ENCODE data around the gene TNK1. TPM values are rescaled to one million over a fixed set of nuclear protein-coding genes. Genes with fewer than 3 reads are reported as not detected.

The TNK1 gene
- total RNA-seq, 4 donors from 2014 or later, result 38.9 to 110 (median 53.2) TPM

DNA sequence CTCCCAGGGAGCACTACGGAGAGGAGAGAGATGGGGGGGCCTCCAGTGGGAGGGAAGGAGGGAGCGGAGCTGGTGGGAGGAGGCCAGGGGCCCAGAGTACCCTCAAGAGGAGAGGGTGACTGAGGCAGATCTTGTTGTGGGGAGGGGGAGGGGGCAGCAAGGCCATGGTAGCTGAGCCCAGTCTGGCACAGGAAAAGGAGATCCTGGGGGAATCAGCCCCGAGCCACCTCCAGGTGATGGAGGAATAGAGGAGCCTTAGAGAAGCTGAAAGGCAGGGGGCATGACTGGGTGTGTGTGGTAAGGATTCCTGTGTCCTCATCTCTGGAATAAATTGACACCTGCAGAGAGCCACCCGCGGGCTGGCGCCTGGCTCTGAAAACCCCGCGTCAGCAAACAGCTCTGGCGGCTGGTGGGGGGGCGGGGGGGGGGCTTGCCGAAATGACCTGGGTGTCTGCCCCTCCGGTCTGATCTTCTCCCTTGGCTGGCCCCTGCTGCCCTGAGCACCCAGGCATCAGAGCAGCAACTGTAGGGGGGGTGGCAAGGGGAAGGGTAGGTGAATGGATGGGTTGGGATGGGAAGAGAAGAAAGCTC, 25.4 kb downstream of the TNK1 start:
- WGBS, 2 donors (ENCODE audit: low coverage in 1 of 2), result 35% methylated on average over 12 of the region's 12 CpGs; no CpG with 5 or more reads in 1 of the 2 donors
- Histone ChIP-seq H3K27ac (peak overlapping the region in 2 of 4 donors; percentile 95 to 98), H3K4me1 (peaks cover 13 to 32% (median 22%) of the 10 kb centered on the region in 4 donors), H3K4me3 (no peak overlapping the region), H3K36me3 (no peaks in the 10 kb centered on the region), H3K9me3 (no peaks in the 10 kb centered on the region), H3K27me3 (peaks cover 17% of the 10 kb centered on the region)
- in situ Hi-C loops (cut with MboI; ENCODE audit: low pct_ligation_motif_present in 1 of 4, low pct_unique_long_range_greater_than_20kb in 1 of 4, low sequenced_read_pairs in 3 of 4), result no loop called here
- intact Hi-C loops (cut with DNase I; ENCODE audit: low total_unique reads), result no loop called here
- DNase-seq, result no peak
- TF ChIP-seq POLR2A (IDR thresholded peaks at IDR 0.05) (no peak), POLR2AphosphoS5 (IDR thresholded peaks at IDR 0.05) (no peak), EP300 (IDR thresholded peaks at IDR 0.05; ENCODE audit: low read depth) (no peak)
- TF ChIP-seq, protein P1, sequence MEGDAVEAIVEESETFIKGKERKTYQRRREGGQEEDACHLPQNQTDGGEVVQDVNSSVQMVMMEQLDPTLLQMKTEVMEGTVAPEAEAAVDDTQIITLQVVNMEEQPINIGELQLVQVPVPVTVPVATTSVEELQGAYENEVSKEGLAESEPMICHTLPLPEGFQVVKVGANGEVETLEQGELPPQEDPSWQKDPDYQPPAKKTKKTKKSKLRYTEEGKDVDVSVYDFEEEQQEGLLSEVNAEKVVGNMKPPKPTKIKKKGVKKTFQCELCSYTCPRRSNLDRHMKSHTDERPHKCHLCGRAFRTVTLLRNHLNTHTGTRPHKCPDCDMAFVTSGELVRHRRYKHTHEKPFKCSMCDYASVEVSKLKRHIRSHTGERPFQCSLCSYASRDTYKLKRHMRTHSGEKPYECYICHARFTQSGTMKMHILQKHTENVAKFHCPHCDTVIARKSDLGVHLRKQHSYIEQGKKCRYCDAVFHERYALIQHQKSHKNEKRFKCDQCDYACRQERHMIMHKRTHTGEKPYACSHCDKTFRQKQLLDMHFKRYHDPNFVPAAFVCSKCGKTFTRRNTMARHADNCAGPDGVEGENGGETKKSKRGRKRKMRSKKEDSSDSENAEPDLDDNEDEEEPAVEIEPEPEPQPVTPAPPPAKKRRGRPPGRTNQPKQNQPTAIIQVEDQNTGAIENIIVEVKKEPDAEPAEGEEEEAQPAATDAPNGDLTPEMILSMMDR (IDR thresholded peaks at IDR 0.05), result no peak

DNA sequence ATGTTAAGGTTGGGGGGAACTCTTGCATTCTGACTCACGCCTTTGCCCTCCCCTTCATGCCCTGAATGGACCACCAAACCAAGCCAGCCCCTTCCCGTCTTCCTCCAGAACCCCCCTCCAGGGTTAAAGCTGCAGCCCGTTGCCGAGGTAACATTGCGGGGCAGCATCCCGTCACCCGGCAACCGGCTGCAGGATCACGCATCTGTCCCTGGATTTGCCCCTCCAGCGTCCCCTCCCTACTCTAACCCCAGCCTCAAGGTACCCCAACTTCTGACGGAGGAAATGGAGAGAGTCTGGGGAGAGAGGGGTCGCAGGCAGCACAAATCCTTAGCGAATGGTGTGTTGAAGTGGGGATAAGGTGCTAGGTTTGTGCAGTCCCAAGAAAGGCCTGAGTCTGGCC, 26.2 kb downstream of the TNK1 start:
- peaks cover 17% of the 10 kb centered on the region for H3K27me3 ChIP-seq
- H3K27ac ChIP-seq, result no peak overlapping the region
- no peak for DNase-seq
- no peaks in the 10 kb centered on the region for H3K36me3 ChIP-seq
- H3K4me3 ChIP-seq, result no peak overlapping the region
- TF ChIP-seq POLR2AphosphoS5 (IDR thresholded peaks at IDR 0.05), result no peak
- TF ChIP-seq POLR2A (IDR thresholded peaks at IDR 0.05), result no peak
- TF ChIP-seq, protein P1 (IDR thresholded peaks at IDR 0.05), result no peak
- TF ChIP-seq EP300 (IDR thresholded peaks at IDR 0.05; ENCODE audit: low read depth), result no peak
- WGBS, 2 donors (ENCODE audit: low coverage in 1 of 2), result 91% methylated on average over 13 of the region's 13 CpGs; no CpG with 5 or more reads in 1 of the 2 donors
- in situ Hi-C loops (cut with MboI; ENCODE audit: low pct_ligation_motif_present in 1 of 4, low pct_unique_long_range_greater_than_20kb in 1 of 4, low sequenced_read_pairs in 3 of 4), result no loop called here
- peaks cover 11 to 29% (median 22%) of the 10 kb centered on the region in 4 donors for H3K4me1 ChIP-seq
- no peaks in the 10 kb centered on the region for H3K9me3 ChIP-seq
- intact Hi-C loops (cut with DNase I; ENCODE audit: low total_unique reads), result no loop called here

DNA sequence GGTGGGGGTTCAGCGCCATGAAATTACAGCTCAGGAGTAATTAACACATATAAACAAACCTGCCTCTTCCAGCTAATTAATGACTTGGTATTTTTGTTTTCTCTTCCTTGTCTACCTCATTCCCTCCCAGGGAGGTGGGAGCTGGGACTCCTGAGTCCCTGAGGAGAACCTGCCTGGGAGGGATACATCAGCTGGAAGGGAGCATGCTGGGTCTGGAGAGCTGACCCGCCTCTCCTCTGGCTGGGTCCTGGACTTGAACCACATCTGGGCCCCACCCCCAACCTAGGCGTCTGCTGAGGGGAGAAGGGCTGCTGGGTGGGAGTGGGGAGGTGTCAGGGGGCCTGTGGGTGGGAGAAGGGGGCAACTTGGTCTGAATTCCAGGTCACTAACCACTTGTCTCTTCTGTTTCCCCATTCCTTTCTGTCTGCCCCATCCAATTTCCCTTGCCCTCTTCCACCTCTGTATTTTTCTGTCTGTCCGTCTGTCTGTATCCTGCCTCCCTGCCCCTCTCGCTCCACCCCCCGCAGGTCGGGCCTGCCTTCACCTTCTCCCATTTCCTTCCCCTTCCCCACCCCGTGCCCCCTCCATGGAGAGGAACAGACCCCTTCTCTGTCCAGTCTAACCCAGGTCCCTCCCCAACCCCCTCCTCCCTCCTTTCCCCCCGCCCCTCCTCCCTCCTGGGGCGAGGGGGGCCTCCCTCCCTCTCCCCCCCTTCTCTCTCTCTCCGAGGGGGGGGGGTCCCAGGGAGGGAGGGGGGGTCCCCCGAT, 26.8 kb downstream of the TNK1 start, which contains the start of gene NLGN2:
Gene NLGN2 (plus strand): TSS at position 361 of the 767 bp plus-strand sequence. CDS start 411 bp downstream, outside the sequence.
- intact Hi-C loops (cut with DNase I; ENCODE audit: low total_unique reads), result no loop called here
- no peaks in the 10 kb centered on the region for H3K36me3 ChIP-seq
- no peak for DNase-seq
- 53 to 72% methylated on average over 3 to 8 of the region's 12 CpGs for WGBS, 2 donors (ENCODE audit: low coverage in 1 of 2)
- peaks cover 5 to 23% (median 18%) of the 10 kb centered on the region in 4 donors for H3K4me1 ChIP-seq
- H3K4me3 ChIP-seq, result no peak within 1 kb of the TSS
- in situ Hi-C loops (cut with MboI; ENCODE audit: low pct_ligation_motif_present in 1 of 4, low pct_unique_long_range_greater_than_20kb in 1 of 4, low sequenced_read_pairs in 3 of 4), result no loop called here
- TF ChIP-seq POLR2AphosphoS5 (IDR thresholded peaks at IDR 0.05), result no peak
- no peak for TF ChIP-seq EP300 (IDR thresholded peaks at IDR 0.05; ENCODE audit: low read depth)
- TF ChIP-seq, protein P1 (IDR thresholded peaks at IDR 0.05), result no peak
- no peak for TF ChIP-seq POLR2A (IDR thresholded peaks at IDR 0.05)
- no peaks in the 10 kb centered on the region for H3K9me3 ChIP-seq
- no peak within 1 kb of the TSS for H3K27ac ChIP-seq
- peaks cover 17% of the 10 kb centered on the region for H3K27me3 ChIP-seq

DNA sequence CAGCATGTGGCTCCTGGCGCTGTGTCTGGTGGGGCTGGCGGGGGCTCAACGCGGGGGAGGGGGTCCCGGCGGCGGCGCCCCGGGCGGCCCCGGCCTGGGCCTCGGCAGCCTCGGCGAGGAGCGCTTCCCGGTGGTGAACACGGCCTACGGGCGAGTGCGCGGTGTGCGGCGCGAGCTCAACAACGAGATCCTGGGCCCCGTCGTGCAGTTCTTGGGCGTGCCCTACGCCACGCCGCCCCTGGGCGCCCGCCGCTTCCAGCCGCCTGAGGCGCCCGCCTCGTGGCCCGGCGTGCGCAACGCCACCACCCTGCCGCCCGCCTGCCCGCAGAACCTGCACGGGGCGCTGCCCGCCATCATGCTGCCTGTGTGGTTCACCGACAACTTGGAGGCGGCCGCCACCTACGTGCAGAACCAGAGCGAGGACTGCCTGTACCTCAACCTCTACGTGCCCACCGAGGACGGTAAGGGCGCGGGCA, 27.4 kb downstream of the TNK1 start:
- DNase-seq, result no peak
- peaks cover 17% of the 10 kb centered on the region for H3K27me3 ChIP-seq
- TF ChIP-seq, protein P1 (IDR thresholded peaks at IDR 0.05), result no peak
- TF ChIP-seq POLR2AphosphoS5 (IDR thresholded peaks at IDR 0.05), result no peak
- TF ChIP-seq EP300 (IDR thresholded peaks at IDR 0.05; ENCODE audit: low read depth), result no peak
- TF ChIP-seq POLR2A (IDR thresholded peaks at IDR 0.05), result no peak
- H3K4me1 ChIP-seq, result peaks cover 0 to 17% (median 11%) of the 10 kb centered on the region in 4 donors
- no peak overlapping the region for H3K4me3 ChIP-seq
- in situ Hi-C loops (cut with MboI; ENCODE audit: low pct_ligation_motif_present in 1 of 4, low pct_unique_long_range_greater_than_20kb in 1 of 4, low sequenced_read_pairs in 3 of 4), result no loop called here
- H3K9me3 ChIP-seq, result no peaks in the 10 kb centered on the region
- H3K36me3 ChIP-seq, result no peaks in the 10 kb centered on the region
- WGBS, 2 donors (ENCODE audit: low coverage in 1 of 2), result 53 to 82% methylated on average over 3 to 17 of the region's 58 CpGs
- intact Hi-C loops (cut with DNase I; ENCODE audit: low total_unique reads), result no loop called here
- no peak overlapping the region for H3K27ac ChIP-seq

Measured in transverse colon (tissue), 4 donors.